H9 (cell line): ENCODE results near the gene ZBED1. TPM values are rescaled to one million over a fixed set of nuclear protein-coding genes. Genes with fewer than 3 reads are reported as not detected.

Experiments
- DNase-seq: peaks from one replicate; pipeline ENCODE4 v3.0.0-alpha.2; 2017
- H2AFZ ChIP-seq: one replicate; pipeline ENCODE4 v1.6.1; 2013; ENCODE audit warnings: mild to moderate bottlenecking, low read length, control low read depth, moderate library complexity
- H2AK5ac ChIP-seq: 2 replicates; pipeline ENCODE4 v1.6.1; 2013; ENCODE audit warnings: low read length, control low read depth, mixed read lengths; ENCODE audit not compliant: insufficient read length
- H2BK120ac ChIP-seq: one replicate; pipeline ENCODE4 v1.6.1; 2013; ENCODE audit warnings: low read depth, mild to moderate bottlenecking, low read length, control low read depth, inconsistent platforms; ENCODE audit not compliant: poor library complexity, severe bottlenecking
- H2BK12ac ChIP-seq: 2 replicates; pipeline ENCODE4 v1.6.1; 2013; ENCODE audit warnings: low read length, control low read depth, mixed read lengths, low read depth; ENCODE audit not compliant: insufficient read length
- H2BK15ac ChIP-seq: 2 replicates; pipeline ENCODE4 v1.6.1; 2013; ENCODE audit warnings: low read depth, low read length, control low read depth
- H2BK20ac ChIP-seq: one replicate; pipeline ENCODE4 v1.6.1; 2013; ENCODE audit warnings: low read depth, mild to moderate bottlenecking, low read length, control low read depth, inconsistent platforms; ENCODE audit not compliant: poor library complexity, severe bottlenecking
- H2BK5ac ChIP-seq: 2 replicates; pipeline ENCODE4 v1.6.1; 2013; ENCODE audit warnings: low read length, control low read depth, mixed read lengths; ENCODE audit not compliant: insufficient read length
- H3K14ac ChIP-seq: 2 replicates; pipeline ENCODE4 v1.6.1; 2013; ENCODE audit warnings: low read length, control low read depth; ENCODE audit not compliant: insufficient read depth
- H3K18ac ChIP-seq: 2 replicates; pipeline ENCODE4 v1.6.1; 2013; ENCODE audit warnings: low read depth, mild to moderate bottlenecking, mixed read lengths, low read length, control low read depth; ENCODE audit not compliant: insufficient read length
- H3K23ac ChIP-seq: 2 replicates; pipeline ENCODE4 v1.6.1; 2013; ENCODE audit warnings: low read length, control low read depth, mixed read lengths, low read depth; ENCODE audit not compliant: insufficient read length
- H3K23me2 ChIP-seq: 2 replicates; pipeline ENCODE4 v1.6.1; 2013; ENCODE audit warnings: low read depth, mild to moderate bottlenecking, mixed read lengths, low read length, control low read depth; ENCODE audit not compliant: insufficient read length, poor library complexity, severe bottlenecking
- H3K27ac ChIP-seq: 2 replicates; pipeline ENCODE4 v1.5.1; 2013; ENCODE audit warnings: low read length, control low read depth, mixed read lengths, low read depth; ENCODE audit not compliant: insufficient read length
- H3K27me3 ChIP-seq: 2 replicates; pipeline ENCODE4 v1.6.1; 2013; ENCODE audit warnings: low read length, control low read depth, inconsistent platforms; ENCODE audit not compliant: insufficient read depth
- H3K4ac ChIP-seq: 2 replicates; pipeline ENCODE4 v1.6.1; 2013; ENCODE audit warnings: low read depth, mild to moderate bottlenecking, control low read depth, inconsistent platforms, low read length, moderate library complexity
- H3K4me1 ChIP-seq: 2 replicates; pipeline ENCODE4 v1.6.1; 2013; ENCODE audit warnings: low read length, control low read depth, inconsistent platforms; ENCODE audit not compliant: insufficient read depth
- H3K4me2 ChIP-seq: 2 replicates; pipeline ENCODE4 v1.6.1; 2013; ENCODE audit warnings: low read length, control low read depth, mixed read lengths; ENCODE audit not compliant: insufficient read length, insufficient read depth
- H3K56ac ChIP-seq: 2 replicates; pipeline ENCODE4 v1.6.1; 2013; ENCODE audit warnings: low read depth, mild to moderate bottlenecking, mixed read lengths, low read length, control low read depth; ENCODE audit not compliant: insufficient read length
- H3K79me1 ChIP-seq: 2 replicates; pipeline ENCODE4 v1.6.1; 2013; ENCODE audit warnings: low read depth, mild to moderate bottlenecking, moderate library complexity, low read length, control low read depth, inconsistent platforms; ENCODE audit not compliant: insufficient read depth, poor library complexity, severe bottlenecking
- H3K79me2 ChIP-seq: 2 replicates; pipeline ENCODE4 v1.6.1; 2013; ENCODE audit warnings: low read length, control low read depth, inconsistent platforms; ENCODE audit not compliant: insufficient read depth
- H3K9ac ChIP-seq: 2 replicates; pipeline ENCODE4 v1.6.1; 2013; ENCODE audit warnings: low read length, control low read depth, mixed read lengths; ENCODE audit not compliant: insufficient read length; ENCODE audit errors: extremely low read depth
- H3K9me3 ChIP-seq: one replicate; pipeline ENCODE4 v1.6.1; 2013; ENCODE audit warnings: low read depth, low read length, inconsistent platforms; ENCODE audit not compliant: control insufficient read depth
- H3T11ph ChIP-seq: one replicate; pipeline ENCODE4 v1.6.1; 2013; ENCODE audit warnings: mild to moderate bottlenecking, low read length, control low read depth, inconsistent platforms
- H4K20me1 ChIP-seq: one replicate; pipeline ENCODE4 v1.6.1; 2013; ENCODE audit not compliant: control insufficient read depth, insufficient read length, insufficient read depth
- H4K5ac ChIP-seq: 2 replicates; pipeline ENCODE4 v1.6.1; 2013; ENCODE audit warnings: low read depth, mild to moderate bottlenecking, mixed read lengths, low read length, control low read depth; ENCODE audit not compliant: insufficient read length
- H4K8ac ChIP-seq: replicated peaks from 2 replicates; pipeline ENCODE4 v1.6.1; 2013; ENCODE audit warnings: low read length, control low read depth, mixed read lengths, low read depth; ENCODE audit not compliant: insufficient read length
- H4K91ac ChIP-seq: 2 replicates; pipeline ENCODE4 v1.6.1; 2013; ENCODE audit warnings: low read depth, mild to moderate bottlenecking, moderate library complexity, mixed read lengths, low read length, control low read depth; ENCODE audit not compliant: insufficient read length
- H3K27ac Mint-ChIP-seq, 3 experiments: 2 replicates in 2 of 3; 3 replicates in 1 of 3; pipeline ENCODE4 v1.8.0; 2020 to 2021; ENCODE audit warnings: mixed read lengths in 3 of 3, mild to moderate bottlenecking in 1 of 3, moderate library complexity in 1 of 3
- H3K27me3 Mint-ChIP-seq: 2 replicates; pipeline ENCODE4 v1.8.0; 2021; ENCODE audit warnings: low read depth, mild to moderate bottlenecking, moderate library complexity, mixed read lengths
- H3K36me3 Mint-ChIP-seq, 3 experiments: 2 replicates in 2 of 3; 3 replicates in 1 of 3; pipeline ENCODE4 v1.8.0; 2020 to 2021; ENCODE audit warnings: low read depth in 3 of 3, mixed read lengths in 3 of 3; ENCODE audit not compliant: insufficient read depth in 1 of 3
- H3K4me1 Mint-ChIP-seq, 2 experiments: 2 replicates each; pipeline ENCODE4 v1.8.0; 2020; ENCODE audit warnings: mixed read lengths in 2 of 2
- H3K4me3 Mint-ChIP-seq, 2 experiments: 2 replicates in 1 of 2; 3 replicates in 1 of 2; pipeline ENCODE4 v1.8.0; 2020 to 2021; ENCODE audit warnings: mild to moderate bottlenecking in 2 of 2, mixed read lengths in 2 of 2, moderate library complexity in 1 of 2
- H3K9me3 Mint-ChIP-seq, 2 experiments: 2 replicates in 1 of 2; 3 replicates in 1 of 2; pipeline ENCODE4 v1.8.0; 2020; ENCODE audit warnings: mild to moderate bottlenecking in 2 of 2, mixed read lengths in 2 of 2, moderate library complexity in 1 of 2
- WGBS: extraction: QIAGEN DNeasy Blood & Tissue Kit; methylation state at CpG from one replicate; pipeline ENCODE4 v1.1.7; 2013; ENCODE audit warnings: missing lambda C conversion rate, low lambda C conversion rate, mixed read lengths; ENCODE audit not compliant: insufficient read length; ENCODE audit errors: extremely low coverage; 5-methylcytosine and 5-hydroxymethylcytosine counted together
- total RNA-seq: library from RNA; stranded (reverse); gene quantifications from 2 replicates; pipeline ENCODE4 v1.2.1, GENCODE V29; 2021
- TF ChIP-seq, protein P1 (sequence below): fragments of 200-600 bp; sonication (generic); conservative IDR thresholded peaks from 3 replicates; pipeline ENCODE4 v1.8.0; 2021; ENCODE audit warnings: antibody characterized with exemption, mild to moderate bottlenecking

The ZBED1 gene
- total RNA-seq, 1 experiment from 2014 or later: 61.1 TPM

DNA sequence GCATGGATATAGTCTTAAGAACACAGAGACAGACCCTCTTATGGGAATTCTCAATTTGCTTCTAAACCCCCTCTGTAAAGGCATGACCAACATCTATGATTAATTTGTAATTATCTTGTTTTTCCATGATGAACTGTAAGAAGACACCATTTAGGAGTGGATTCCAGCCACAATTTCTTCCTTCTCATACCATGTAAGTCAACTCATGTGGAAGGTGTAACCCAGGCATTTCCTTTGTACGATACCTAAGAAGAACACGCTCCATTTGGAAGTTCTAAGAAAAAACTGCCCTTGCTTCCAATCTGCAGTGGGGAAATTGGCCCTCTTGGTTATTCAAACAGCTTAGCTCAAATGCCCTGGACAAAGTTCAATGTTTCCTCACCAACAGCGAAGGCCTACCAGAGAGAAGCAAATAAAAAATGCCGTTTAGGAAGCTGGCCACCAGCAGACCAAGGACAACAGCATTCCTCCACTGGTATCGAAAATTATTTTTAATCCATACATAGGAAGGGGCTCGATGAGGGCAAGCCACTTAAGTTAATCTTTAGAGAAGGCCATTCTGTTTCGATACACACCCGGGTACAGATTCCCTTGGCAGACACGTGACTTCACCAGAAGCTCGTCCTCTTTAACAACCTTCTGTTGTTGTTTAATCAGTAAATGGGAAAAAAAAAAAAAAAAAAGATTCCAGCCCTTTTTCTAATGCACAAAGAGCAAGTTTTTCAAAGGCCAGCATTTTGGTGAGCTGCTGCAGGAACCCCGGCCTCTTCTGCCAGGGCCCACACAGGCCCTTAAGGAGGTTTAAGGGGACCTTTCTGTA is 2.6 kb downstream of the ZBED1 start:
- WGBS: no CpG with 5 or more reads among the region's 11 CpGs
- peak overlapping the region; percentile 28; the same call in 1 of the 2 replicates for H3K14ac ChIP-seq
- Mint-ChIP-seq H3K4me3 (peak overlapping the region; percentile 75 to 88), H3K27me3 (no peaks in the 10 kb centered on the region), H3K9me3 (no peaks in the 10 kb centered on the region; a peak in 1 of 5 replicates), H3K36me3 (peaks cover 5 to 23% (median 18%) of the 10 kb centered on the region in 3 experiments; a peak in 6 of 7 replicates), H3K4me1 (peaks cover 27 to 47% of the 10 kb centered on the region in 2 experiments), H3K27ac (peak overlapping the region; percentile 82 to 98 (median 92))
- H3K9me3 ChIP-seq: no peaks in the 10 kb centered on the region
- peak overlapping the region; percentile 12 for H2BK20ac ChIP-seq
- H3K27ac ChIP-seq: peak overlapping the region; percentile 52
- peaks cover 23% of the 10 kb centered on the region; the same call in 1 of the 2 replicates for H3K79me2 ChIP-seq
- no peaks in the 10 kb centered on the region for H4K20me1 ChIP-seq
- H3K56ac ChIP-seq: no peak overlapping the region
- peaks cover 5% of the 10 kb centered on the region for H3K79me1 ChIP-seq
- H3K4me1 ChIP-seq: peaks cover 11% of the 10 kb centered on the region
- no peak overlapping the region for H4K91ac ChIP-seq
- H3K27me3 ChIP-seq: no peaks in the 10 kb centered on the region
- peaks cover 11% of the 10 kb centered on the region for H3K23me2 ChIP-seq
- no peak overlapping the region for H2BK120ac ChIP-seq
- no peak overlapping the region for H4K5ac ChIP-seq
- H2AFZ ChIP-seq: no peak overlapping the region
- no peak overlapping the region for H3K18ac ChIP-seq
- no peak overlapping the region for H4K8ac ChIP-seq
- peak overlapping the region; percentile 73 for H2BK12ac ChIP-seq
- no peak for DNase-seq
- no peak overlapping the region for H3K4ac ChIP-seq
- H3K4me2 ChIP-seq: peak overlapping the region; percentile 82
- no peak overlapping the region for H2BK5ac ChIP-seq
- H2BK15ac ChIP-seq: no peak overlapping the region
- peak overlapping the region; percentile 48 for H3K9ac ChIP-seq
- no peak overlapping the region for H3T11ph ChIP-seq
- TF ChIP-seq, protein P1, sequence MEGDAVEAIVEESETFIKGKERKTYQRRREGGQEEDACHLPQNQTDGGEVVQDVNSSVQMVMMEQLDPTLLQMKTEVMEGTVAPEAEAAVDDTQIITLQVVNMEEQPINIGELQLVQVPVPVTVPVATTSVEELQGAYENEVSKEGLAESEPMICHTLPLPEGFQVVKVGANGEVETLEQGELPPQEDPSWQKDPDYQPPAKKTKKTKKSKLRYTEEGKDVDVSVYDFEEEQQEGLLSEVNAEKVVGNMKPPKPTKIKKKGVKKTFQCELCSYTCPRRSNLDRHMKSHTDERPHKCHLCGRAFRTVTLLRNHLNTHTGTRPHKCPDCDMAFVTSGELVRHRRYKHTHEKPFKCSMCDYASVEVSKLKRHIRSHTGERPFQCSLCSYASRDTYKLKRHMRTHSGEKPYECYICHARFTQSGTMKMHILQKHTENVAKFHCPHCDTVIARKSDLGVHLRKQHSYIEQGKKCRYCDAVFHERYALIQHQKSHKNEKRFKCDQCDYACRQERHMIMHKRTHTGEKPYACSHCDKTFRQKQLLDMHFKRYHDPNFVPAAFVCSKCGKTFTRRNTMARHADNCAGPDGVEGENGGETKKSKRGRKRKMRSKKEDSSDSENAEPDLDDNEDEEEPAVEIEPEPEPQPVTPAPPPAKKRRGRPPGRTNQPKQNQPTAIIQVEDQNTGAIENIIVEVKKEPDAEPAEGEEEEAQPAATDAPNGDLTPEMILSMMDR: no peak
- H2AK5ac ChIP-seq: peak overlapping the region; percentile 50
- no peak overlapping the region for H3K23ac ChIP-seq
